Fibroblast of peridontal ligament (primary cell): ENCODE measurements around the gene ABLIM2.

Source experiments
- DNase-seq: peaks from one replicate; pipeline ENCODE4 v3.0.0-alpha.2; 2010; ENCODE audit errors: extremely low read depth

Gene ABLIM2

DNA sequence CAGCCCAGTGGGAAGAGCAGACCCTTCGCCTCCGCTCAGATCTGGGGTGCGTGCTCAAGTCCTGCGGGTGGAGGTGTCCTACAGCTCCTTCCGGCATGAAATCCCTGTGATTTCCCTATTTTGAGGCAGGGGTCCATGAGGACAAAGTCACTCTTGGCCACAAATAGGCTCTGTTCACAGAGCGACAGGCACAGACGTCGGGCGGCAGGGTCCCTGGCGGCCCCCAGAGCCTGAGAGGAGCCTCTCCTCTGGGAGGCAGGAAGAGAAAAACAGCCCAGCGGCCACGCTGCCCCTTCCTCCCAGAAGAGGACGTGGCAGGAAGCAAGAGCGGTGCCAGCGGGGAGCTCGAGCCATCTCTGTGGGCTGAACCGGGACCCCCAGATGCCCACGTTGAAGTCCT is 38.7 kb downstream of the ABLIM2 start:
- no peak for DNase-seq

DNA sequence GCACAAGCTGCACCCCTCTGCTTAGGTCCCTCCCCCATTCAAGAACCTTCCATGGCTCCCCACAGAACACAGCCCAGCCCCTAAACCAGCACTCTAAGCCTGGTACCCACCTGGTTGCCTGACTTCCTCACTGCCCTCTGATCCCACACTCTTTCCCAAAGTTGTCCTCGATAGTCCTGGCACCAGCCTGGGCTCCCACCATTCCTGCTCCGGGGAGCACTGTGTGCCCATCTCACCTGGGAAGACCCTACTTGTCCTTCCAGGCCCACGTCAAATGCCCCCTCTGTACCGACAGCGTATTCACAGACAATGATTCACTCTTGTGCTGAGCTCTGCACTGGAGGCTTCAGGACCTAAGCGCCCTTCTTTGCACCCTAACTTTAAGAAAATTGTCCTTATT is 40.1 kb downstream of the ABLIM2 start:
- DNase-seq = no peak

DNA sequence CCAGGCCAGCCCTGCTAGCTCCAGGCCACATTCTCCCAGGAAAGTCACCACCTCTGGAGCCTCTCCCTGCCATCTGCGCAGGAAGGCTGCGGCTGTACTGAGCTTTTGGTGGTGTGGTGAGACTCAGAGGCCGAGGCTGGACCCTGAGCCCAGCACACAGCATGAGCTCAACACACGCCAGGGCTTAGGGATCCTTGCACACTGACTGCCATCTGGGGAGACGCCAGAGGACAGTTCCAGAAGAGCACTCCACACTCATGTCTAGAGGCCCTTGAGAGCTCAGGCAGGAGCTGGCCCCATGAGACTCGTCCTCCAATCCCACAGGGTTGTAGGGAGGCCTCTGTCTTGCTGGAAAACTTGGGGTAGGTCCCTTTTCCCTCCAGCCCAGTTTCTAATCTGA is 40.6 kb downstream of the ABLIM2 start:
- DNase-seq = no peak

DNA sequence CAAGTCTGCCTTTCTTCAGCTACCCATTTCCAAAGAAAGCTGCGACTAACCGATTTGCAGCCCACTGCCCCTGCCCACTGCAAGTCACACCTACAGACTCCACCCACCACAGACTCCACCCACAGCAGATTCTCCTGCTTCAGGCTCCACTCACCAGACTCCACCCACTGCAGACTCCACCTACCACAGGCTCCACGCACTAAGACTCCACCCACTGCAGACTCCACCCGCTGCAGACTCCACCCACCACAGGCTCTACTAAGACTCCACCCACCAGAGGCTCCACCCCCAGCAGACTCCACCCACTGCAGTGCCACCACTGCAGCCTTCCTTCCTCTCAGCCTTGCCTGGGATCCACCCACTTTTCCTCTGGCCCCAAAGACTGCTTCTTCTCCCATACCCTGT is 41.3 kb downstream of the ABLIM2 start:
- DNase-seq = no peak

DNA sequence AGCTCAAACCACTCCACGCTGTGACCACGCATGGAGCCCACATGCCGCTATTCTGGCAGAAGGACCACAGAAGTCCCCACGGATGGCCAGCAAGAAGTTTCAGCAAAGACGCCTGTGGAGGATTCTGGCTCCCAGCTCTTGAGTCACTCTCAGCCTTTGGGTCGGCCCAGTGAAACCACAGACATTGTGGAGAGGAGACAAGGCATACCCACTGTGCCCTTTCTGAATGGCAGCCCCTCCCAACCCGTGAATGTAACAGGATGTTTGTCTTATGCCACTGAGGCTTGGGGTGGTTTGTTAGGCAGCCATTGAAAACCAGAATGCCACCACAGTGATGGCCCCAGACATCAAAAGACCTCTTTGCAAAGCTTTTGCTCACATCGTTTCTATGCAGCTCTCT is 42.7 kb downstream of the ABLIM2 start:
- no peak for DNase-seq

DNA sequence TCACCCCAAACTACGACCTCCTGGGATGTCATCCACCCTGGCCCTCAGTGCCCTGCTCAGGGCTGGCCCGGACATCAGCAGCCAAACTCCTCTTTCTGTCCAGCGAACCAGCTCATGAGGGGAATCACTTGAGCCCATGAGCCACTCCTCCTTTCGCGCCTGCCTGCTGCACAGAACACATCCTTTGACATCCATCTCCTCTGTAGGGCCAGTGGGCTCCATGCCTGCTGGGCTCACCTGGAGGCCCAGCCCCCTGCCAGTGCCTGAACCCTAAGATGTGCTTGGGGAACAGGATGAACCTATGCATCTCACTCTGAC is 43.5 kb downstream of the ABLIM2 start:
- DNase-seq = no peak

DNA sequence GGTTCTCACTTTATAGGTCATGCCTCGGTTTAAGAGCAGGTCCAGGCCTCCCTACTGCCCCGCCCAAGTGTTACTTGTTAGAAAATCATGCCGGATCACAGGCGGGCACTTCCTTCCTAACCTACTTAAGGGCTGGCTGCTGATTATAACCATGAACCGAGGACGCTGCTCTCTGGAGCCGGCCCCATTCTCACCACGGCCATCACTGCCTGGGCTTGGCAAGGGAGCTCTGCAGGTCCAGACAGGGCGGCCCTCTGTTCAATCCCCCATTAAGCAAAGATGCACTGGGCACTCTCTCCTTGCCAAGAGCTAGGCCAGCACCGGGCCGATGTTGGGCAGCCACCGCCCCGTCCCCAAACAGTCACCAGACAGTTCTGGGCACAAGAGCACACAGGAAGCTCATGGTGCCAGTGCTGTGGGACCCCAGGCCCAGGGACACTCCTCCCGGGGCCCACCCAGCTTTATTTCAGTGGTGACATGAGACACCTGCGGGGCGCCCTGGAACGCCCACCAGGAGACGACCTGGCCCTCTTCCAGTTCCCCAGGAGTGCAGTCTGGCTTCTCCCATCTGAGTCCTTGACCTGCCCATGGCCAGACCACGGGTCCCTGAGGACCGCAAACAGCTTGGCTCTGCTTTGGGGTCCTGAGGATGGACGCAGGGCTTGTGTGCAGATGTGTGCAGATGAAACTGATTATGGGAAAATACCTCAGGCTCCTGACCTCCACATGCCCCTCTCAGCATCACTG is 44.0 kb downstream of the ABLIM2 start:
- DNase-seq = no peak

DNA sequence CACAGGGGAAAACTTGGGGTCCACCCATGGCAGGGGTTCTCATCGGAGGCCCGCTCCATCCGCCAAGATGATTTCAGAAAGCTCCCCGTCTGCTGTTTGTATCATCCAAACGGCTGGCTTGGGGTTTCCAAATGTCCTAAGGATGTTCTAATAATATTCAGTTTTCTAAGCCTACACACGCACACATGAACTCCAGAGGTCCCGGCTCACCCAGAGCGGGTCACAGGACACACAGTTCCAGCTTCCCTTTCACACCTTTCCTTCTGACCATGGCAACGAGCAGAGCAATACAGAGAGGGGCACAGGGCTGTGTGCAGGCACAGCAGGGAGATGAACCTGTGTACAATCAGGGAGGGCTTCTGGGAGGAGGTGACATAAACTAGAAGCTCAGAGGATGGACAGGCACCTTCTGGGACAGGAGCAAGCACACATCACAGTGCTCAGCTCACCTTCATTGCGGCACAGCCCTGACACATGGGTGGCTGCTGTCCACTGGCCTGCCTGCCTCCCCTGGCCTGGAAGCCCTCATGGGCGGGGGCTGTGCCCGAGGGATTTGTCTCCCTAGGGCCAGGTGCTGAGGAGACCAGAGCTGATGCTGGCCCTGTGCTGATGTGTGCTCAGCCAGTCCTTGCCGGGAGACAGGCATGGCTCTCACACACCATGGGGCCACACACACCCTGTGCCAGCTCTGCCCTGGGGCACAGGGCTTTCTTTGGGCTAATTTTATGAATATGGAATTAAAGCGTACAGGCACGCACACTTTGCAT is 44.8 kb downstream of the ABLIM2 start:
- DNase-seq = no peak

DNA sequence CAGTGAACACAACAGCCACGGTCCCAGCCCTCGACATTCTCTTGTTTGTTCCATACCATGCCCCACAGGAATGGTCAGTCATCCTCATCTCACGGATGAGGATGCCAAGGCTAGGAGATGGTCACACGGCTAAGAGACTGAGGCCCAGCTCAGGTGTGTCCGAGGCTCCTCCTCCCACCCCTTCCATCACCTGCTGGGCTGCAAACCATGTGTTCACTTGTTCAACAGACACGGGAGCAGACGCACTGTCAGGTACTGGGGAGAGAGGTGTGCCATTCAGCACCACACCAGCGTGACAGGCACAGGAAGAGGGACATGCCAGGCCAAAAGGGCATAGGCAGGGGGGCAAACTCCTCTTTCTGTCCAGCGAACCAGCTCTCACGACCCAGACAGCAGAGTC is 45.9 kb downstream of the ABLIM2 start:
- no peak for DNase-seq

DNA sequence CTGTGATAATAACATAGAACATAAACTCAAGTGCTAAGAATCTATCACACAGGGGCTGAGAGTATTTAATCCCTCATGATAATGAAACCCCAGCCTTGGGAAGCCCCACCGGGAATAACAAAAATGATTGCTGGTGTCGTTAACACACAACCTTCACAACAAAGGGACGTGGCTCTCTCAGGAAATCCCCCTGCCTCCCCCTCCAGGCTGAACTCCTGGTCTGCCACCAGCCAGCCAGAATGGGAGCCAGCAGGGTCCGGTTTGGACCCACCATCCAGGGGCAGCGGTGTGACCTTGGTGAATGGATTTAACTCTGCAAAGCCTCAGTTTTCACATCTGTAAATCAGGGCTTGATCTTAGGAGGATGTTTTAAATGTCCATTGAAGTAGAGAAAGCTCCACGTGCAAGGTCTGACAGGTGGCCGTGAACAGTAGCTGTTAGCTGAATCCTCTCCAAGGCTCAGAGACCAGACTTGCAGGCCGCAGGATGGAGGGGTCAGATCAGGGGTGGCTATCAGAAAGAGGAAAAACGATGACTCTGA is 46.5 kb downstream of the ABLIM2 start:
- no peak for DNase-seq

DNA sequence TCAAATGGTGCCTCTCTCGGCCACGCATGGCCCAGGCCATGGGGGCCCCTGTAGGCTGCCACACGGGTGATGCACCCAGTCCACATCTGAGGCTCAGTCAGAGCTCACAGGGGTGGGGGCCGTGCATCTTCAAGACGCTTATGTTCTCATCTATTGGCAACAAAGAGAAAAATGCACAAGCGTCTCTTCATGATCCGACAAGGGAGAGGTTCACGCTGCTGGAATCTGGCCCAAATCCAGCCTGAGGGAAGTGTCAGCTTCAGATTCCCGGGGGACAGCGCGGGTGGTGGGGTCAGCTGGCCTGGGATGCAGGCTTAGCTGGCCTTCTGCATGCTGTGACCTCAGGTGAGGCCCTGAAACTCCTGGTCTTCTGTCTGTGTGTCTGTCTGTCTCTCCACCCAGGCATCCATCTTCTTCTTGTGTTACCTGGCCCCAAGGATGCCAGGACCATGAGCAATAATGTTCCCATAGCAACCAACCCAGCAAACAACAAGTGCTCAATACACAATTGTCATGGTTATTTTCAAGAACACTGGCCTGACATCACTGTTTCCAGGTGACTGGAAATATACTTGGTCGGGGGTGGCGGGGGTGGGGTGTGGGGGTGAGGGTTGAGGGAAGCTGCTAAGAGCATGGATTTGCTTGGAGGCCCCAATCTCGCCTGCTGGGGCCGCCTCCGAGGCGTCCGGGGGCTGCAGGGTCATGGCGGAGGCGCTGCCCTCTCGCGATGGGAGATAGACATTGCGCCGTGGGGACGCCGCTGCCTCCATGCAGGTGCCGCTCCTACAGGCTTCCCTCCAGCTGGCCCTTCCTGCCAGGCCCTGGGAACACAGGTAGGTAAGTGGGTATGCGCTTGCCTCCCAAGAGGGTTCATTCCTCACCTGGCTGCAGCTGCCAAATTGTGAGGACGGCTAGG is 48.3 kb downstream of the ABLIM2 start:
- no peak for DNase-seq

DNA sequence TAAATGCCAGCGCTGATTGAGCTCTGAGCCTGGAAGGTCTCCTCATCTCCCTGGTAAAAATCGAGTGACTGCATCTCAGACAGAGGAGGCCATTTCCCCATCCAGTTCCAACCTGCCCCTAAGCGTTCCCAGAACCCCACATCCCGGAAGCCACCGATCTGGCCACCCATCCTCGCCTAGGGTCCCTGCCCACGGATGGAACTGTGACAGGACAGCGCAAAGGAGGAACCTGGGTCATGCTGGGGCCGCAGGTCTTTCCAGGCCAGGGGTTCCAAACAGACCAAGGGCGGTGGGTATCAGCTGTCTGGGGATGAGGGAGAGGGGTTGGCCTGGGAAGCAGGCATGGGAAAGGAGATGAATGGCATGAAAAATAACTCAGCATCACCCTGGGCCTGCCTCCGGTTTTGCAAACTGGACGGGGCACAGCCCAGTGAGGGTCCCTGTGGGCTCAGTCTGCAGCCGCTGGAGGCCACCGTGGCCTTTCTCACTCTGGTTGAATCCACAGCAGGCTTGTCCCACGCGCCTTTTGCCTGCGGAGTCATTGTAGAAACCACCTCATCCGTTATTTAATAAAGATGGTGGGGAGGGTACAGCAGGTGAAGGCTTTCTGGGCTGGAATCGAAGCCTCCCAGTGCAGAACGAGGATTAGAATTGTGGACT is 49.1 kb downstream of the ABLIM2 start:
- no peak for DNase-seq

DNA sequence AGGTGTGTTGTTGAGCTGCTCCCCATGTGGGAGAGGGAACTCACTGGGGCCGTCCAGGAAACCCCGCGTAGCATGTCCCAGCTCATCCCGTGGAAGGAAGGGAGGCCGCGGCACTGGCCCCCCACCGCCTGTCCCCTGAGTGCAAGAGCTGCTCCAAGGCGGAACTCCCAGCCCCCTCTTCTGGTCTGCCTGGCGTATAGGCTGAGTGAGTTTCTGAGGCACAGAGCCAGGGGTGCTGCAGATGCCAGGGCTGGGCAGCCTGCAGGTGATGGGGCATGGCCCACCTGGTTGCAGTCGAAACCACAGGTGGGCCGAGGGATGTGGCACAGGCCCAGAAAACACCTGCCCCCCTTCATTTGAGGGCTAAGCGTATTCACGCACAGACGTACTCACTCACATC is 49.6 kb downstream of the ABLIM2 start:
- DNase-seq = no peak

DNA sequence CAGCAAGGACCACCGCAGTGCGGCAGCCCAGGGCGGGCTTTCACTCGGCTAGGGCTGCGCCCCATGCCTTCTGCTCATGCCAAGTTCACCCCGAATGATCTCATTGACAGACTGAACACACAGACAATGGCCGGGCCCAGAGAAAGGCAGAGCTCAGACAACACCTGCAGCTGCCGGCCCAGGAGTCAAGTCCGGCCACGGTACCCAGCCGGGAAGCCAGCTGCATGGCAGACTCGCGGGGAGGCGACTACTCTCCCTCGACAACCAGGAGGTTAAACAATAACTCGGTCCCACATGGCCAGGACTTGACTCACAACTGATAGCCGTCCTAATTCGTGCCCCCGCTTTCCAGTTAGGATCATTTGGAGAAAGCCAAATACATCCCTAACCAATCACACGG is 50.4 kb downstream of the ABLIM2 start:
- DNase-seq = no peak

DNA sequence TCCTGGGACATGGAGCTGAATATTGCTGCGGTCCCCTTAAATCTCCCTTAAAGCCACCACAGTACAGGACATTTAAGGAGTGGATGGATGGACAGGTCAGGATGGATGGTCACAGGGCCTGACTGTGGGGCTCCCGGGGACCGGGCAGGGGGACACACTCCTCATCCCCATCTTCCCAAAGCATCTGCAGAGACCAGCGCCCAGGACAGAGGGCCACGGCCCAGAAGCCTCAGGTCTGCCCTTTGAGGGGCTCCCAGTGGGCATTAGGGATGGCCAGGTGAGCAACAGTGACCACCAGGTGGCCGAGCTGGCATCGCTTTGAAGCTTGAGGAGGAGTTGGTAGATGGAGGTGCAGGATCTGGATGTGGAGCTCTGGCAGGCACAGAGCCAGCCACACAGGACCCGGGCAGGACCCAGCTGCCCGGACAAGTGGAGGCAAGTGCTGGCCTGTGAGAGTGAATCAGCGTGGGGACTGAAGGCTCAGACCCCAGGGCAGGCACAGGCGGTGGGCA is 51.4 kb downstream of the ABLIM2 start:
- DNase-seq = no peak

DNA sequence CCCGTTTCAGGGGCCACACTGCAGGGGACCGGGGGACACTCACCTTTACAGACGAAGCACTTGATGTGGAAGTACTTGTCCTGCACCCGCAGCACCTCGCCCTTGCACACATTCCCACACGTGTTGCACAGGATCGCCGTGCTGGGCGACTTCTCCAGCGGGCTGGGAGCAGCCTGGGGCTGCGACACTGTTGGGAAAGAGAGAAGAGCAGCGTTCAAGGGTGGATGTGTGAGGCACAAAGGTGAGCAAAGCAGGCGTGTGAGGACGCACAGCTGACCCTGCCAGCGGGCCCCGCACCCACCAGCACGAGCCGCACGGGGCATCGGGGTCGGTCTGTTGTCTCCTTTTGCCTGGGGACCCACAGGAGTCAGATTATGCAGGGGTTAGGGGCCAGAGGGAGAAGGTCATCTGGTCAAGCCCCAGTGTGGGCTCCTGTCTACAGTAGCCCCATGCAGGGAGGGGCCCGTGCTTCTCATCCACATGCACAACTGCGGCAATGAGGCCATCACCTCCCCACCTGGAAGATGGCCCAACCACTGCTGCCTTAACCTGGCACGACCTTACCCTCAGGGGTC is 52.1 kb downstream of the ABLIM2 start:
- no peak for DNase-seq

DNA sequence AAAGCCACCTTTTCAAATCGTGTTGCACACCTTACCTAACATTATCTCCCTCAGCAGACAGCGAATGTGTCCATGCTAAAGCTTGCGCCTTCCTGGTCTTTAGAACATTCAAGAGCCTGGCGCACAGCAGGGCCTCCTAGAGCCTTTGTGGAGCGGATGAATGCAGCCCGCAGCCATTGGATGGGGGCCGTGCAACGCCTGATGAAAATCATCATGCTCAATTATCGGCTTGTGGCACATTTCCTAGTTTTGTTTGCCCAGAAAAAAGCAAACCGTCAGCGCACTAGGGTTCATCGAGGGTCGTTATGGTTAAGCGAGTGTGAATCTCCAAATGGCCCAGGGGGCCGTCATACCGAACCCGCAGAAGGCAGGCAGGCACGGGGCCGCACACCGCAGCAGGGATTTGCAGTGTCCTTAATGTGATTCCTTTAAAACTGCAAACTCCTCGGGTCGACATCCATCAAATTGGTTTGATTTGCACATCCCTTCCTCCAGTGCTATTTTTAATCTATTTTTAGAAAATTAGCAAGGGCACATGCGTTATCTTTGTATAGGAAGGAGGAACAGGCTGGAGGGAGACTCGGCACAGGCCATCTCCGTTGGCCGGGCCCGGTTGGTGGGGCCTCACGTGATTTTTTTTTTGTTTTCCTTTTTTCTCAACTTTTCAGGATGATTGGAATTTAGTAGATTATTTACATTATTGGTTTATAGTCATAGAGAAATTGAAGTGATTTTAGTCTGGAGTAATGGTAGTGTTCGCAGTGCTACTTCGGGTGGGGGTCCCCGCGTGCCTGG is 53.1 kb downstream of the ABLIM2 start:
- DNase-seq = no peak

DNA sequence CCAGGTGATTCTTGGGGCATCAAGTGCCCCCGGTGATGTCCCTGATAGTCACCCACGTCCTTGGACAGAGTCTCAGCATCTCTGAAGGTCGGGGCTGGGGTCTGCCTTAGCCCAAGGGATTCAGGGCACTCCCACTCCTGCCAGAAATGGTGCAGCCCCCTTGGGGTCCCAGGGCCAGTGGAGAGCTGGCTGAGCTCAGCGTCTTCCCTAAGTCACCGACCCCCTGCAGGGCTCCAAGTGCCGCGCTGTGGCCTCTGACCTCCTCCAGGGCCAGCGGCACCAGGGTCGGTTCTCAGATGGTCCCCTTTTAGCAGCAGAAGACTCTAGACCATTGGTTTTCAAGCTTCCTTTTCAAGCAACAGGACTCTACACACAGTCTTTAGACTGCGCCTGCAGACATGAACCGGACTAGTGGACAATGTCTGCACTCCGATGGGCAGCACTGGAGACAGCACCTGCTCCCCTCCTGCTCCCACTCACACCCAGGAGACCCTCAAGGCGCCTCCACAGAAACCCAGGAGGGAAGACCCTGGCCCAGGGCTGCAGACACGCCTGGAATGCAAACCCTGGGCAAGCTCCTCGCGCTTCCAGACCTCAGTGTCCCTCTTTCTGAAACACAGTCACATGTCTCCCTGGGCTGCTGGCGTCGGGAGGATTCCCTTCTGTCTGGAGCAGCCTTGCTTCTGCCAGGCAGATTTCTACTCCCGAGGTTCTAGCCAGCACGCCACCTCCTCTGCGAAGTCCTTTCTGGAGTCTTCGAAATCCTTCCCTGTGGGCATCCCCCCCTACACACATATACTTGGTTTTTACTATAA is 53.9 kb downstream of the ABLIM2 start:
- no peak for DNase-seq
